ENCODE results near the gene CDH4. TPM values are rescaled to one million over a fixed set of nuclear protein-coding genes. Genes with fewer than 3 reads are reported as not detected.

Gene CDH4
- total RNA-seq, 1 experiment from 2014 or later = 5.3 TPM

- TF ChIP-seq NFATC4 (CRISPR knock-in tag; IDR thresholded peaks at IDR 0.05) (no peak), MLX (CRISPR knock-in tag; IDR thresholded peaks at IDR 0.05) (no peak), FOXP1 (CRISPR knock-in tag; IDR thresholded peaks at IDR 0.05; ENCODE audit: borderline replicate concordance) (no peak), ZNF512 (CRISPR knock-in tag; IDR thresholded peaks at IDR 0.05; ENCODE audit: borderline replicate concordance) (no peak), ZNF219 (CRISPR knock-in tag; IDR thresholded peaks at IDR 0.05; ENCODE audit: borderline replicate concordance) (no peak), CTCF (IDR thresholded peaks at IDR 0.05) (no peak), E2F1 (CRISPR knock-in tag; IDR thresholded peaks at IDR 0.05) (no peak), JAZF1 (CRISPR knock-in tag; IDR thresholded peaks at IDR 0.05) (no peak)
- peaks cover 7% of the 10 kb centered on the region; the same call in 1 of the 2 replicates for H3K4me1 Mint-ChIP-seq
- ATAC-seq (no peak), DNase-seq (ENCODE audit: low spot score) (no peak)
- H3K9me3 Mint-ChIP-seq = peaks cover 18% of the 10 kb centered on the region
- CTCF ChIA-PET = interaction anchor here (0.9 to 1.0 kb wide), 2 partner anchors 230 to 231 kb away, joined by 3 to 4 read pairs; no protein-coding TSS in a partner anchor
- POLR2A ChIA-PET = no interaction called here
- peaks cover 32% of the 10 kb centered on the region for H3K27me3 Mint-ChIP-seq (ENCODE audit: low read depth)
- H3K36me3 Mint-ChIP-seq = peaks cover 5% of the 10 kb centered on the region; the same call in 1 of the 2 replicates
- no peak overlapping the region for H3K4me3 Mint-ChIP-seq
- no peak overlapping the region for H3K27ac Mint-ChIP-seq
Measured at GRCh38 chr20:61644378-61645076, 392.5 kb downstream of the CDH4 start.

- ChIA-PET CTCF (interaction anchor here (0.7 kb wide), 1 partner anchor 251 kb away, joined by 3 read pairs; no protein-coding TSS in a partner anchor), POLR2A (no interaction called here)
- ATAC-seq (no peak), DNase-seq (ENCODE audit: low spot score) (no peak)
- Mint-ChIP-seq H3K4me1 (peaks cover 7% of the 10 kb centered on the region; the same call in 1 of the 2 replicates), H3K9me3 (peaks cover 18% of the 10 kb centered on the region), H3K4me3 (no peak overlapping the region), H3K27ac (no peak overlapping the region), H3K36me3 (peaks cover 5% of the 10 kb centered on the region; the same call in 1 of the 2 replicates), H3K27me3 (ENCODE audit: low read depth) (peaks cover 32% of the 10 kb centered on the region)
- TF ChIP-seq NFE2L1 (CRISPR knock-in tag; IDR thresholded peaks at IDR 0.05) = no peak
- no peak for TF ChIP-seq ELF4 (CRISPR knock-in tag; IDR thresholded peaks at IDR 0.05; ENCODE audit: low read depth)
- TF ChIP-seq ESRRA (CRISPR knock-in tag; IDR thresholded peaks at IDR 0.05; ENCODE audit: borderline replicate concordance) = no peak
- no peak for TF ChIP-seq MLX (CRISPR knock-in tag; IDR thresholded peaks at IDR 0.05)
- no peak for TF ChIP-seq IRF1 (CRISPR knock-in tag; IDR thresholded peaks at IDR 0.05)
Measured at GRCh38 chr20:61645732-61646131, 393.7 kb downstream of the CDH4 start.

GRCh38 chr20:61646453-61646852, 394.4 kb downstream of the CDH4 start:
- Mint-ChIP-seq H3K4me1 (peaks cover 7% of the 10 kb centered on the region; the same call in 1 of the 2 replicates), H3K27me3 (ENCODE audit: low read depth) (peaks cover 35% of the 10 kb centered on the region), H3K27ac (no peak overlapping the region), H3K36me3 (peaks cover 5% of the 10 kb centered on the region; the same call in 1 of the 2 replicates), H3K4me3 (no peak overlapping the region), H3K9me3 (peaks cover 18% of the 10 kb centered on the region)
- DNase-seq (ENCODE audit: low spot score) = no peak
- ChIA-PET CTCF (no interaction called here), POLR2A (no interaction called here)
- ATAC-seq = no peak
- no peak for TF ChIP-seq ESRRA (CRISPR knock-in tag; IDR thresholded peaks at IDR 0.05; ENCODE audit: borderline replicate concordance)
- no peak for TF ChIP-seq FOXK1 (CRISPR knock-in tag; IDR thresholded peaks at IDR 0.05)
- TF ChIP-seq ZNF512 (CRISPR knock-in tag; IDR thresholded peaks at IDR 0.05; ENCODE audit: borderline replicate concordance) = no peak
- TF ChIP-seq STAT6 (CRISPR knock-in tag; conservative IDR thresholded peaks at IDR 0.05; ENCODE audit: low read depth) = no peak
